Measurements from ENCODE around the gene ENPP5. TPM values are rescaled to one million over a fixed set of nuclear protein-coding genes. Genes with fewer than 3 reads are reported as not detected.

Gene ENPP5
- total and polyA plus RNA-seq, 10 of the 15 experiments (the other 5 are each of a cell fraction or from before 2014, with no cell fraction given), result 0.05 to 0.07 TPM; not detected in 8

DNA sequence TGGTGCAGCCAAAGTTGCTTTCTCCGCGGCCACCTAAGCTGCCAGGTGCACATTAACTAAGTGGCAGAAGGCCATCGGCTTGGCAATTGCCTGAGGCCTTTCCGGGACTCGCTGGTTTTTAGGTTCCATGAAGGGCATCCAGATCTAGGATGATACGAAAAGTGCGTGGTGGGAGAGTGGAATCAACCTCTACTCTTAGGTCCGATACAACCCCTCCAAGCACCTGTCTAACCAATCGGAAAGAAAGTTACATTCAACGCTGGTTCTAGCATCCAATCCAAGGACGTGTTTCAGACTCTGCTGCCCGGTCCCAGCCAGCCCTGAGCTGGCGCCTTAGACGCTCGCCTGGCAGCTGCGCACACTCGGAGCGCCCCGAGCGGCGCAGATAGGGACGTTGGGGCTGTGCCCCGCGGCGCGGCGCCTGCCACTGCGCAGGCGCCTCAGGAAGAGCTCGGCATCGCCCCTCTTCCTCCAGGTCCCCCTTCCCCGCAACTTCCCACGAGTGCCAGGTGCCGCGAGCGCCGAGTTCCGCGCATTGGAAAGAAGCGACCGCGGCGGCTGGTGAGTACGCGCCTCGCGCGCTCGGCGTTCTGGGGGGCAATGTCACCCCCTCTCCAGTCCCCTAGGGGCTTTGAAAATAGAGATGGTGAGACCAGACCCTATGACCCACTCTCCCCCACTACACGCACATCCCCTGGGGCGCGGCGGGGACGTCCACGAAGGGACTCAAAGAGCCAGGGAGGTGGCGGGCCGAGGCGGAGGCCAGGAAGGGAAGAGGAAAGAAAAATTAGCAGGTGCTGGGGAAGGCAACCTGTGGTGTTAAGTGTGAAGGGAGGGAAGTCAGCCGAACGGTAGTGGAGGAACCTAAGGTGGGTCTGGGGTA, 40.9 kb downstream of the ENPP5 start, which contains the start of gene ENPP4 (continued):
- TF ChIP-seq NFYB (IDR thresholded peaks at IDR 0.05; ENCODE audit: insufficient read depth, low read depth, low read length) (peak; percentile 90), HDAC6 (IDR thresholded peaks at IDR 0.05; ENCODE audit: unreplicated experiment) (no peak), HCFC1 (IDR thresholded peaks at IDR 0.05; ENCODE audit: low read length) (no peak), ZBTB40 (IDR thresholded peaks at IDR 0.05; ENCODE audit: borderline replicate concordance) (peak; percentile 76), RELA (IDR thresholded peaks at IDR 0.05; ENCODE audit: borderline replicate concordance, partially characterized antibody) (no peak), TARDBP (IDR thresholded peaks at IDR 0.05; ENCODE audit: borderline replicate concordance) (no peak), TCF12 (IDR thresholded peaks at IDR 0.05; ENCODE audit: low read depth, low read length) (0 out of 2 replicates have a peak, but pooled peaks have one; percentile 35), BMI1 (IDR thresholded peaks at IDR 0.05; ENCODE audit: borderline replicate concordance) (no peak), NRF1 (conservative IDR thresholded peaks at IDR 0.05; ENCODE audit: low read depth, low read length) (peak; percentile 82), CUX1 (IDR thresholded peaks at IDR 0.05; ENCODE audit: insufficient replicate concordance, low read depth, low read length) (no peak), CREB1 (IDR thresholded peaks at IDR 0.05; ENCODE audit: low read depth) (peak; percentile 45; the same call in 1 of the 2 replicates), CBX3 (IDR thresholded peaks at IDR 0.05; ENCODE audit: borderline replicate concordance, low read depth) (no peak)
- TF ChIP-seq, protein P1, sequence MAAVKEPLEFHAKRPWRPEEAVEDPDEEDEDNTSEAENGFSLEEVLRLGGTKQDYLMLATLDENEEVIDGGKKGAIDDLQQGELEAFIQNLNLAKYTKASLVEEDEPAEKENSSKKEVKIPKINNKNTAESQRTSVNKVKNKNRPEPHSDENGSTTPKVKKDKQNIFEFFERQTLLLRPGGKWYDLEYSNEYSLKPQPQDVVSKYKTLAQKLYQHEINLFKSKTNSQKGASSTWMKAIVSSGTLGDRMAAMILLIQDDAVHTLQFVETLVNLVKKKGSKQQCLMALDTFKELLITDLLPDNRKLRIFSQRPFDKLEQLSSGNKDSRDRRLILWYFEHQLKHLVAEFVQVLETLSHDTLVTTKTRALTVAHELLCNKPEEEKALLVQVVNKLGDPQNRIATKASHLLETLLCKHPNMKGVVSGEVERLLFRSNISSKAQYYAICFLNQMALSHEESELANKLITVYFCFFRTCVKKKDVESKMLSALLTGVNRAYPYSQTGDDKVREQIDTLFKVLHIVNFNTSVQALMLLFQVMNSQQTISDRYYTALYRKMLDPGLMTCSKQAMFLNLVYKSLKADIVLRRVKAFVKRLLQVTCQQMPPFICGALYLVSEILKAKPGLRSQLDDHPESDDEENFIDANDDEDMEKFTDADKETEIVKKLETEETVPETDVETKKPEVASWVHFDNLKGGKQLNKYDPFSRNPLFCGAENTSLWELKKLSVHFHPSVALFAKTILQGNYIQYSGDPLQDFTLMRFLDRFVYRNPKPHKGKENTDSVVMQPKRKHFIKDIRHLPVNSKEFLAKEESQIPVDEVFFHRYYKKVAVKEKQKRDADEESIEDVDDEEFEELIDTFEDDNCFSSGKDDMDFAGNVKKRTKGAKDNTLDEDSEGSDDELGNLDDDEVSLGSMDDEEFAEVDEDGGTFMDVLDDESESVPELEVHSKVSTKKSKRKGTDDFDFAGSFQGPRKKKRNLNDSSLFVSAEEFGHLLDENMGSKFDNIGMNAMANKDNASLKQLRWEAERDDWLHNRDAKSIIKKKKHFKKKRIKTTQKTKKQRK (IDR thresholded peaks at IDR 0.05; ENCODE audit: low read depth, low read length), result no peak
